Activated T-cell treated with anti-CD3 and anti-CD28 coated beads for 1 hour (primary cell): Measurements from ENCODE around the gene OR13C5.
"Not testable (repeated sequence)": the region's sequence is repeated elsewhere in the genome, so short reads cannot be mapped to it uniquely, and the experiment has no call there.

Source experiments
- DNase-seq: peaks from one replicate; pipeline ENCODE4 v3.0.0-alpha.2; 2020; ENCODE audit warnings: low read depth

Gene OR13C5

GRCh38 chr9:104599313-104599712 lies at the start of gene OR13C5:
TSS of gene OR13C5 (minus strand) at chr9:104599413. CDS start at chr9:104599413, 0 bp downstream.
- DNase-seq, result not testable (repeated sequence)

GRCh38 chr9:104635456-104635855 lies 36.2 kb upstream of the OR13C5 start:
- no peak for DNase-seq

- DNase-seq, result no peak
These were observed 34.8 kb upstream of the OR13C5 start for GRCh38 chr9:104633976-104634520.

- not testable (repeated sequence) for DNase-seq
These were observed 26.8 kb upstream of the OR13C5 start for GRCh38 chr9:104625964-104626363.

- DNase-seq, result no peak
These were observed 18.9 kb upstream of the OR13C5 start, which contains the start of gene OR13C9 for GRCh38 chr9:104618104-104618503. TSS of gene OR13C9 (minus strand) at chr9:104618204. CDS start at chr9:104618204, 0 bp downstream.

GRCh38 chr9:104617418-104617817 lies 18.2 kb upstream of the OR13C5 start:
- DNase-seq, result no peak

GRCh38 chr9:104611213-104611612 lies 12.0 kb upstream of the OR13C5 start:
- DNase-seq, result no peak

- DNase-seq, result no peak
These were observed 9.1 kb upstream of the OR13C5 start for GRCh38 chr9:104608336-104608735.

- DNase-seq, result no peak
These were observed 6.9 kb upstream of the OR13C5 start for GRCh38 chr9:104606152-104606551.

- not testable (repeated sequence) for DNase-seq
These were observed 6.3 kb upstream of the OR13C5 start, which contains the start of gene OR13C2 for GRCh38 chr9:104605527-104605926. TSS of gene OR13C2 (minus strand) at chr9:104605627. CDS start at chr9:104605627, 0 bp downstream.

- no peak for DNase-seq
These were observed 5.6 kb upstream of the OR13C5 start for GRCh38 chr9:104604801-104605200.

GRCh38 chr9:104598749-104599148 lies 464 bp downstream of the OR13C5 start:
- DNase-seq, result not testable (repeated sequence)

GRCh38 chr9:104589626-104590025 lies 9.6 kb downstream of the OR13C5 start:
- no peak for DNase-seq

GRCh38 chr9:104586496-104587180 lies 12.6 kb downstream of the OR13C5 start:
- DNase-seq, result no peak

GRCh38 chr9:104580562-104580961 lies 18.7 kb downstream of the OR13C5 start:
- DNase-seq, result no peak

- no peak for DNase-seq
These were observed 21.9 kb downstream of the OR13C5 start for GRCh38 chr9:104577263-104577662.

- no peak for DNase-seq
These were observed 23.8 kb downstream of the OR13C5 start for GRCh38 chr9:104575456-104575855.

GRCh38 chr9:104572612-104573011 lies 26.6 kb downstream of the OR13C5 start:
- DNase-seq, result no peak

GRCh38 chr9:104568868-104569267 lies 30.3 kb downstream of the OR13C5 start, which contains the start of gene OR13C8:
TSS of gene OR13C8 (plus strand) at chr9:104569168. CDS start at chr9:104569168, 0 bp downstream.
- no peak for DNase-seq

- no peak for DNase-seq
These were observed 34.9 kb downstream of the OR13C5 start for GRCh38 chr9:104564358-104564757.

GRCh38 chr9:104556830-104557634 lies 42.2 kb downstream of the OR13C5 start:
- DNase-seq, result no peak

GRCh38 chr9:104555521-104555920 lies 43.7 kb downstream of the OR13C5 start:
- no peak for DNase-seq

GRCh38 chr9:104553261-104553660 lies 46.0 kb downstream of the OR13C5 start:
- DNase-seq, result no peak
